A549 (cell line): ENCODE data around the gene ADD3.

Experiments
- CBX8 ChIP-seq: fragments of 200-600 bp; sonication (generic); IDR thresholded peaks from 2 replicates; pipeline ENCODE4 v1.6.1; 2016
- CHD2 ChIP-seq: fragments of 150-350 bp; IDR thresholded peaks from 2 replicates; pipeline ENCODE4 v1.6.1; 2014; ENCODE audit warnings: low read length; ENCODE audit not compliant: partially characterized antibody
- CHD4 ChIP-seq: fragments of 200-600 bp; sonication (generic); IDR thresholded peaks from 2 replicates; pipeline ENCODE4 v1.6.1; 2016; ENCODE audit warnings: antibody characterized with exemption, mild to moderate bottlenecking, borderline replicate concordance
- EP300 ChIP-seq, 2 experiments: fragments of >200 bp; sonication (Bioruptor Twin); formaldehyde crosslinking; IDR thresholded peaks; 2 replicates in 1 of 2; 3 replicates in 1 of 2; pipeline ENCODE4 v1.6.1; 2016 to 2017
- POLR2A ChIP-seq: IDR thresholded peaks from 2 replicates; pipeline ENCODE4 v1.6.1; 2012; ENCODE audit warnings: mild to moderate bottlenecking, low read length
- RCOR1 ChIP-seq: fragments of 150-350 bp; IDR thresholded peaks from 2 replicates; pipeline ENCODE4 v1.6.1; 2014; ENCODE audit warnings: antibody characterized with exemption, low read length, low read depth
- SMC3 ChIP-seq: fragments of >200 bp; sonication (Bioruptor Twin); formaldehyde crosslinking; IDR thresholded peaks from 3 replicates; pipeline ENCODE4 v1.6.1; 2018; ENCODE audit warnings: inconsistent platforms
- TP53 ChIP-seq: fragments of 250-450 bp; sonication (Bioruptor Pico); IDR thresholded peaks from 2 replicates; pipeline ENCODE4 v1.5.0; 2021; ENCODE audit warnings: mild to moderate bottlenecking, moderate library complexity
- ZFP36 ChIP-seq: fragments of 450-650 bp; IDR thresholded peaks from 2 replicates; pipeline ENCODE4 v1.6.1; 2014; ENCODE audit warnings: borderline replicate concordance; ENCODE audit not compliant: partially characterized antibody
- TF ChIP-seq, protein P1 (sequence below): fragments of >200 bp; sonication (Bioruptor Twin); formaldehyde crosslinking; IDR thresholded peaks from 3 replicates; pipeline ENCODE4 v1.5.1; 2016
- TF ChIP-seq, protein P2 (sequence below): IDR thresholded peaks from 2 replicates; pipeline ENCODE4 v1.6.1; 2012
- TF ChIP-seq, protein P3 (sequence below): fragments of 450-650 bp; IDR thresholded peaks from 2 replicates; pipeline ENCODE4 v1.6.1; 2014; ENCODE audit warnings: antibody characterized with exemption
- TF ChIP-seq, protein P4 (sequence below): fragments of 200-600 bp; sonication (generic); IDR thresholded peaks from 2 replicates; pipeline ENCODE4 v1.6.1; 2016; ENCODE audit warnings: antibody characterized with exemption, mild to moderate bottlenecking, moderate library complexity

DNA sequence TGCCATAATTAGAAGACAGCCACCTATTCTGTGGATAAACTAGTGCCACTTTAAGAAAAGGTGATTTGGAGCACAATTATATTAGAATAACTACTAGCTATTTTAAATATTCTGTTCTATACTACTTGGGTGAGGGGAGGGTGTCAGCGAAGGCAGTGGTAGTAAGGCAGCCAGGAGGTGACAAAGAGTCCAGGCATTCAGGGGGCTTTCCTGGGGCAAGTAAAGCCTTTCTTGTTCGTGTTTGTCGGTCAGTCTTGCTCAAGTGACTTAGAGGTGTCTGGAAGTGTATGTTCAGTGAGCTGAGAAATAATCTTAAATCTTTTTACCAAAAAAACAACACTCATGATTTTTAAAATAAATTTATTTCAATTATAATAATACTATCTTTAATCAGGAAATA lies 34.4 kb downstream of the ADD3 start:
- TF ChIP-seq CBX8 (no peak), SMC3 (no peak), TP53 (CRISPR knock-in tag) (no peak), POLR2A (no peak), RCOR1 (no peak), CHD2 (no peak), CHD4 (no peak), ZFP36 (no peak), EP300 (IDR thresholded peaks at IDR 0.05) (no peak)
- TF ChIP-seq, protein P1, sequence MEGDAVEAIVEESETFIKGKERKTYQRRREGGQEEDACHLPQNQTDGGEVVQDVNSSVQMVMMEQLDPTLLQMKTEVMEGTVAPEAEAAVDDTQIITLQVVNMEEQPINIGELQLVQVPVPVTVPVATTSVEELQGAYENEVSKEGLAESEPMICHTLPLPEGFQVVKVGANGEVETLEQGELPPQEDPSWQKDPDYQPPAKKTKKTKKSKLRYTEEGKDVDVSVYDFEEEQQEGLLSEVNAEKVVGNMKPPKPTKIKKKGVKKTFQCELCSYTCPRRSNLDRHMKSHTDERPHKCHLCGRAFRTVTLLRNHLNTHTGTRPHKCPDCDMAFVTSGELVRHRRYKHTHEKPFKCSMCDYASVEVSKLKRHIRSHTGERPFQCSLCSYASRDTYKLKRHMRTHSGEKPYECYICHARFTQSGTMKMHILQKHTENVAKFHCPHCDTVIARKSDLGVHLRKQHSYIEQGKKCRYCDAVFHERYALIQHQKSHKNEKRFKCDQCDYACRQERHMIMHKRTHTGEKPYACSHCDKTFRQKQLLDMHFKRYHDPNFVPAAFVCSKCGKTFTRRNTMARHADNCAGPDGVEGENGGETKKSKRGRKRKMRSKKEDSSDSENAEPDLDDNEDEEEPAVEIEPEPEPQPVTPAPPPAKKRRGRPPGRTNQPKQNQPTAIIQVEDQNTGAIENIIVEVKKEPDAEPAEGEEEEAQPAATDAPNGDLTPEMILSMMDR: no peak
- TF ChIP-seq, protein P2, sequence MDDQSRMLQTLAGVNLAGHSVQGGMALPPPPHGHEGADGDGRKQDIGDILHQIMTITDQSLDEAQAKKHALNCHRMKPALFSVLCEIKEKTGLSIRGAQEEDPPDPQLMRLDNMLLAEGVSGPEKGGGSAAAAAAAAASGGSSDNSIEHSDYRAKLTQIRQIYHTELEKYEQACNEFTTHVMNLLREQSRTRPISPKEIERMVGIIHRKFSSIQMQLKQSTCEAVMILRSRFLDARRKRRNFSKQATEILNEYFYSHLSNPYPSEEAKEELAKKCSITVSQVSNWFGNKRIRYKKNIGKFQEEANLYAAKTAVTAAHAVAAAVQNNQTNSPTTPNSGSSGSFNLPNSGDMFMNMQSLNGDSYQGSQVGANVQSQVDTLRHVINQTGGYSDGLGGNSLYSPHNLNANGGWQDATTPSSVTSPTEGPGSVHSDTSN: no peak
- TF ChIP-seq, protein P3, sequence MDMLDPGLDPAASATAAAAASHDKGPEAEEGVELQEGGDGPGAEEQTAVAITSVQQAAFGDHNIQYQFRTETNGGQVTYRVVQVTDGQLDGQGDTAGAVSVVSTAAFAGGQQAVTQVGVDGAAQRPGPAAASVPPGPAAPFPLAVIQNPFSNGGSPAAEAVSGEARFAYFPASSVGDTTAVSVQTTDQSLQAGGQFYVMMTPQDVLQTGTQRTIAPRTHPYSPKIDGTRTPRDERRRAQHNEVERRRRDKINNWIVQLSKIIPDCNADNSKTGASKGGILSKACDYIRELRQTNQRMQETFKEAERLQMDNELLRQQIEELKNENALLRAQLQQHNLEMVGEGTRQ: no peak
- TF ChIP-seq, protein P4, sequence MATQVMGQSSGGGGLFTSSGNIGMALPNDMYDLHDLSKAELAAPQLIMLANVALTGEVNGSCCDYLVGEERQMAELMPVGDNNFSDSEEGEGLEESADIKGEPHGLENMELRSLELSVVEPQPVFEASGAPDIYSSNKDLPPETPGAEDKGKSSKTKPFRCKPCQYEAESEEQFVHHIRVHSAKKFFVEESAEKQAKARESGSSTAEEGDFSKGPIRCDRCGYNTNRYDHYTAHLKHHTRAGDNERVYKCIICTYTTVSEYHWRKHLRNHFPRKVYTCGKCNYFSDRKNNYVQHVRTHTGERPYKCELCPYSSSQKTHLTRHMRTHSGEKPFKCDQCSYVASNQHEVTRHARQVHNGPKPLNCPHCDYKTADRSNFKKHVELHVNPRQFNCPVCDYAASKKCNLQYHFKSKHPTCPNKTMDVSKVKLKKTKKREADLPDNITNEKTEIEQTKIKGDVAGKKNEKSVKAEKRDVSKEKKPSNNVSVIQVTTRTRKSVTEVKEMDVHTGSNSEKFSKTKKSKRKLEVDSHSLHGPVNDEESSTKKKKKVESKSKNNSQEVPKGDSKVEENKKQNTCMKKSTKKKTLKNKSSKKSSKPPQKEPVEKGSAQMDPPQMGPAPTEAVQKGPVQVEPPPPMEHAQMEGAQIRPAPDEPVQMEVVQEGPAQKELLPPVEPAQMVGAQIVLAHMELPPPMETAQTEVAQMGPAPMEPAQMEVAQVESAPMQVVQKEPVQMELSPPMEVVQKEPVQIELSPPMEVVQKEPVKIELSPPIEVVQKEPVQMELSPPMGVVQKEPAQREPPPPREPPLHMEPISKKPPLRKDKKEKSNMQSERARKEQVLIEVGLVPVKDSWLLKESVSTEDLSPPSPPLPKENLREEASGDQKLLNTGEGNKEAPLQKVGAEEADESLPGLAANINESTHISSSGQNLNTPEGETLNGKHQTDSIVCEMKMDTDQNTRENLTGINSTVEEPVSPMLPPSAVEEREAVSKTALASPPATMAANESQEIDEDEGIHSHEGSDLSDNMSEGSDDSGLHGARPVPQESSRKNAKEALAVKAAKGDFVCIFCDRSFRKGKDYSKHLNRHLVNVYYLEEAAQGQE: no peak
